GM19468 (cell line): Measurements from ENCODE around the gene OLIG1.

Experiments used
- ATAC-seq: cut with Tn5 transposase; IDR thresholded peaks from one replicate; pipeline ENCODE4 v1.9.1; 2021; ENCODE audit warnings: mild to moderate bottlenecking, moderate library complexity, moderate number of reproducible peaks; ENCODE audit not compliant: unreplicated experiment; ENCODE audit errors: extremely low read depth

Gene OLIG1

DNA sequence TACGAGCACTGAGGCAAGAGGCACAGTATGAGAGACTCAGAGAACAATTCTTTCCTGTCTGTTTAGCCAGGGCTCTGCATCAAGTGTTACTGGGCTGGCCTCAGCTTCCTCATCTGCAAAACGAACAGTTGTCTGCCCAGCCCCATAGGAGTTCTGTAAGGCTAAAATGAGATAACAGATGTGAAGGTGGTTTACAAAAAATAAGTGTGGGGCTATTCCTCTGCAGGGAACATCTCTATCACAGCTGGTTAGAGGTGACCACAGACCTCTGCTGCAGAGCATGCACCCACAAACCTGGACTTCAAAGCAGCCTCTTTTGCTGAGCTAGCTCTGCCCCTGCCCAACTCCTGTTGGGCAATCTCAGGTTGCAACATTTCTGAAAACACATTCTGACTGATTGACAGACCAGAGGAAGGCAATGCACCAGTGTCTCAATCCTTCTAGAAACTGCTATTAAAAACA lies 10.5 kb upstream of the OLIG1 start:
- ATAC-seq = no peak

DNA sequence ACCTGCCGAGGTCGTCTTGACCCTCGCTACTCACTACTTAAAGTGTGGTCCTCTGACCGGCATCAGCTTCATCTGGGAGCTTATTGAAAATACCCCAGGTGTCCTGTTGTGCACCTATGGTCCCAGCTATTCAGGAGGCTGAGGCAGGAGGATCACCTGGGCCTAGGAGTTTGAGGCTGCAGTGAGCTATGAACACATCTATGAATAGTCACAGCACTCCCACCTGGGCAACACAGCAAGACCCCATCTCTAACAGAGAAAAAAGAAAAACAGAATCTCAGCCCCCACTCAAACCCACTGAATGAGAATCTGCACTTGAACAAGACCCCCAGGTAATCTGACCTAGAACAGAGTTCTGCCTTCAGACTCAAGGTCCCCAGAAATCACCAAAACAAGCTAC lies 8.7 kb upstream of the OLIG1 start:
- ATAC-seq = no peak

DNA sequence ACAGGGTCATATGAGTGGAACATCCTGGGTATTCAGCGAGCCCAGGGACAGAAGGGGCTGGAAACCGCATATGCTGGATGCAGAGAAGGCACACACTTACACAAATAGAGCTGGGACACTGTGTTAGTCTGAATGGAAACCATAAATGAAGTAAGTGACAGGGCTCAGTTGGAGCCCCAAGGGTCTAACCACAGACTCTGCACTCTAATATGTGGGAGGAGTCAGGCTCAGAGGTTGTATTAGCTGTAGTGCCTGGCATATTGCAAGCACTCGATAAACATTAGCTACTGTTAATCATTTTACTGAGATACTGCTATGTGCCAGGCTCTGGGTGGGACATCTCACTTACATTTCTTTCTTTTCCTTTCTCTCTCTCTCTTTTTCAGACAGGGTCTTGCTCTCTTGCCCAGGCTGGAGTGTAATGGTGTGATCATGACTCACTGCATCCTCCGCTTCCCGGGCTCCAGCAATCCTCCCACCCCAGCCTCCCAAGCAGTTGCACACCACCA lies 6.5 kb upstream of the OLIG1 start:
- no peak for ATAC-seq

DNA sequence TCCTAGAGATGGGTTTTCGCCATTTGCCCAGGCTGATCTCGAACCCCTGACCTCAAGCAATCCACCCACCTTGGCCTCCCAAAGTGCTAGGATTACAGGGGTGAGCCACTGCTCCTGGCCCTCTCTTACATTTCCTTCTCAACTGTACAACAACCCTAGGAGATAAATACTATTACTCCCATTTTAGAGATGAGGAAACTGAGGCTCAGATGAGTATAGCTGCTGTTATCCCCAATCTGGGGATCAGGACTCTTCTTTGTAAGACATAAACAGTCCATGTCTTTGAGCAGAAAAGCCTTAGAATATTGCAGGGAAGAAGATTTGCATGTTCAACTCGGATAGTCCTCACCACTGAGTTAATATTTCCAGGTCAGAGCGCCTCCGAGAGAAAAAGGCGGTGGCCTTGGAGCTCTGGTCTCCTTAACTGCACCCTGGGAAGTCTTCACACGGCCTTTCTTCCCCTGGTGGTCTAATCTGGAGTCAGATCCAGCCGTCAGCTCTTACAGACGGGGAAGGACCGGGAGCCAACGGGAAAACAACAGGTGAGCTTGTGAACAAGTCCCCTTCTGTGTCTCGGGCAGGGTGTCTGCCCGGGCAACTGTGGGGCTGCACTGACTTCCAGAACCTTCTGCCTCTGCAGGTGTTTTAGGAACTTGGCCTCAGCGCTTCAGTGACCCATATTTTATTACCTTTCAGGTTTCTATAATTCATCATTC lies 5.9 kb upstream of the OLIG1 start:
- ATAC-seq = no peak

DNA sequence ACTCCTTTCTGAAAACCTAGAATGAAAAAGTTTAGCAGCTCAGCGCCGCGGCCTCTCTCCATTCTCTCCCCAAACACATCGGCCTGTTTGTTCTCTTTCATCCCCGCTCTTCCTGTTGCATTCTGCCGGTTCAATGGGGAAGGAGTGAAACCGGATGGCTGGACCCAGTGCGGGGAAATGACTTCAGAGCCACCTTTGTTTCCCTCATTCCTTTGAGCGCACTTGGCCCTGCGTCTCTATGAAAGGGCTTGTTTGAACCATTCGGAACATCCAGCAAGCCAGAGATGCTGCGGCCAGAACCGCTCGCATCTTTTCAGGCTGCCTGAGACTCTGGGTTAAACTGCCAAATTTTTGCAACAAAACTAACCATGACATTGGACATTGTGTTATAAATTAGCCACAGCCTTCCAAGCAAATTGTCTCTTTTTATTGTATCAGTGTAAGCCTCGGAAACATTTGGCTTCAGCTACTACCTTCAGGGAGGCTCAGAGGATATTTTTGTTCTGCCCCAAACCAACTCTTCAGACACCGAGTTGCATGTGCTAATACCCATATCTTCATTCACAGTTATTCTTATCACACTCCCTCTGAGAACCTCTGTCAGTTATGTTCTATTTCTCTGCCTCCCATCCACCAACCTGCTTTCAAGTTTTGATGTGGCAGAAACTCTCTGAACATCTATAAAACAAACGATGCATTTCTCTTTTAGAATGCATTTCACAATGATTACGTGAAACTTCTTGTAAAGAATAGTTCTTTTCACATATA lies 5.1 kb upstream of the OLIG1 start:
- ATAC-seq = no peak

DNA sequence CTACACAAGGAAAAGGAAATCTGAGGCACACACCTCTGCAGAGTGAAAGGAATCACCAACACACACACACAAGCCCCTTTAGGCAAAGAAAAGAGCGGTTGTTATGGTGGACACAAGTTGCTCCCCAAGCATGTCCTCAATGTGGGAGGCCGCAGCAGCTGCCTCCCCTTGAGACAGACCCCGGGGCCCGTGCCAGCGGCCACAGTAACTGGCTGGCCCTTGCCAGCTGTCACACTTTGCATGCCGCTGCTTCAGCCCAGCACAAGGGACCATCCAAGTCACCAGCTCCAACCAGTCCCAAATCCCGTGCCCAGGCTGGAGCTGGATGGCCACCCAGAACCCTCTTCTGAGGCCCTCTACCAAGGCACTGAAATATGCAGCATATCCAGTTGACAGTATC lies 2.9 kb upstream of the OLIG1 start:
- ATAC-seq = no peak

DNA sequence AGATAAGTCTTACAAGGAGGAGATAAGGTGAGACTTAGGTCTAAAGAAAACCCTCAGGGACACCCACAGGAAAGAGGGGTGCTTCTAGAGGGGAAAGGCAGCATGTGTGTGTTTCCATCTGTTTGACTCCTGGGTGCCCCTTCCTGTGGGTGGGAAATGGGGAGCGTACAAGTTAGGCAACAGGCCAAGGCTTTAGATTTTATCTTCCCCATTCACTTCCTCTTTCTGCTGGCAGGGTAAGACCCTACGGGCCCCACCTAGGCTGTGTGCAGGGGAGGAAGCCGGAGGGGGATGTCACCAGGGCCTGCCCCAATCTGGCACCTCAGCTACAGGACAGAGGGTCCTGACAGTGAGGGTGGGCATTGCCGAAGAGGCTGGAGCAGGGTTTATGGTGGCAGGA lies 2.5 kb upstream of the OLIG1 start:
- ATAC-seq = no peak

DNA sequence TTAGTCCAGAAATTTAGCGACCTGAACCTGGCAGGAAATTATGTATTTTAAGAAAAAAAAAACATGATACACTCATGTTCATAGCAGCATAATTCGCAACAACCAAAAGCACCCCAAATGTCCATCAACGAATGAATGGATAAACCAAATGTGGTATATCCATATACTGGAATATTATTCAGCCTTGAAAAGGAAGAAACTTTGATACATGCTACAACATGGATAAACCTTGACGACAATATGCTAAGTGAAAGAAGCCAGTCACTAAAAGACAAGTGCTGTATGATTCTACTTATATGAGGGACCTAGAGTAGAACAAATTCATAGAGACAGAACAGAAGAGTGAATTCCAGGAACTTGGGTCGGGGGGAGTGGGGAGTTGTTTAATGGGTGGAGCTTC lies 698 bp upstream of the OLIG1 start:
- no peak for ATAC-seq

DNA sequence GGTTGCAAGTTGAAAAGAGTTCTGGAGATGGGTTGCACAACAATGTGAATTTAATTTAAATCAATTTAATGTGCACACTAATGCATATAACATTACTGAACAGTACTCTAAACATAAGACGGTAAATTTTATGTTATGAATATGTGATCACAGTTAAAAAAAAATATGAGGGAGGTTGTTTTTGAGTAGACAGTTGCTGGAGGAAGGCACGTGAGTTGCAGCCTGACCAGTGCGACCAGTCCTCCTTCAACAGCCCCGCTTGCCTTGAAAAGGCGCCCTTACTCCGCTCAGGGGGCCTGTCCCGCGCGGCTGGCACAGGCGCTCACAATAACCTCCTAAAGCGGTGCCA lies 322 bp upstream of the OLIG1 start:
- ATAC-seq = no peak

DNA sequence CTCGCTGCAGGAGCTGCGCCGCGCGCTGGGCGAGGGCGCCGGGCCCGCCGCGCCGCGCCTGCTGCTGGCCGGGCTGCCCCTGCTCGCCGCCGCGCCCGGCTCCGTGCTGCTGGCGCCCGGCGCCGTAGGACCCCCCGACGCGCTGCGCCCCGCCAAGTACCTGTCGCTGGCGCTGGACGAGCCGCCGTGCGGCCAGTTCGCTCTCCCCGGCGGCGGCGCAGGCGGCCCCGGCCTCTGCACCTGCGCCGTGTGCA lies 730 bp downstream of the OLIG1 start:
- no peak for ATAC-seq

DNA sequence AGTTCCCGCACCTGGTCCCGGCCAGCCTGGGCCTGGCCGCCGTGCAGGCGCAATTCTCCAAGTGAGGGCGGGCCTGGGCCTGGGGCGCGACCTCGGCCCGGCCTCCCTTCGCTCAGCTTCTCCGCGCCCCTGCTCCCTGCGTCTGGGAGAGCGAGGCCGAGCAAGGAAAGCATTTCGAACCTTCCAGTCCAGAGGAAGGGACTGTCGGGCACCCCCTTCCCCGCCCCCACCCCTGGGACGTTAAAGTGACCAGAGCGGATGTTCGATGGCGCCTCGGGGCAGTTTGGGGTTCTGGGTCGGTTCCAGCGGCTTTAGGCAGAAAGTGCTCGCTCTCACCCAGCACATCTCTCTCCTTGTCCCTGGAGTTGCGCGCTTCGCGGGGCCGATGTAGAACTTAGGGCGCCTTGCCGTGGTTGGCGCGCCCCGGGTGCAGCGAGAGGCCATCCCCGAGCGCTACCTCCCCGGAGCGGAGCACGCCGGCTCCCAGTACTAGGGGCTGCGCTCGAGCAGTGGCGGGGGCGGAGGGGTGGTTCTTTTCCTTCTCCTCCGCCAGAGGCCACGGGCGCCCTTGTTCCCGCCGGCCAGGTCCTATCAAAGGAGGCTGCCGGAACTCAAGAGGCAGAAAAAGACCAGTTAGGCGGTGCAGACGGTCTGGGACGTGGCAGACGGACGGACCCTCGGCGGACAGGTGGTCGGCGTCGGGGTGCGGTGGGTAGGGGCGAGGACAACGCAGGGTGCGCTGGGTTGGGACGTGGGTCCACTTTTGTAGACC lies 1.2 kb downstream of the OLIG1 start:
- ATAC-seq = no peak

DNA sequence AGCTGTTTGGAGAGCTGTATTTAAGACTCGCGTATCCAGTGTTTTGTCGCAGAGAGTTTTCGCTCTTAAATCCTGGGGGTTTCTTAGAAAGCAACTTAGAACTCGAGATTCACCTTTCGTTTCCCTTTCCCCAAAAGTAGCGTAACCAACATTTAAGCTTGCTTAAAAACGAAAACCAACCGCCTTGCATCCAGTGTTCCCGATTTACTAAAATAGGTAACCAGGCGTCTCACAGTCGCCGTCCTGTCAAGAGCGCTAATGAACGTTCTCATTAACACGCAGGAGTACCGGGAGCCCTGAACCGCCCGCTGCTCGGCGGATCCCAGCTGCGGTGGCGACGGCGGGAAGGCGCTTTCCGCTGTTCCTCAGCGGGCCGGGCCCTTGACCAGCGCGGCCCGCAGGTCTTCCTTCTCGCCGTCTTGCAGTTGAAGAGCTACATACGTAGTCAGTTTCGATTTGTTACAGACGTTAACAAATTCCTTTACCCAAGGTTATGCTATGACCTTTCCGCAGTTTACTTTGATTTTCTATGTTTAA lies 1.9 kb downstream of the OLIG1 start:
- ATAC-seq = no peak

DNA sequence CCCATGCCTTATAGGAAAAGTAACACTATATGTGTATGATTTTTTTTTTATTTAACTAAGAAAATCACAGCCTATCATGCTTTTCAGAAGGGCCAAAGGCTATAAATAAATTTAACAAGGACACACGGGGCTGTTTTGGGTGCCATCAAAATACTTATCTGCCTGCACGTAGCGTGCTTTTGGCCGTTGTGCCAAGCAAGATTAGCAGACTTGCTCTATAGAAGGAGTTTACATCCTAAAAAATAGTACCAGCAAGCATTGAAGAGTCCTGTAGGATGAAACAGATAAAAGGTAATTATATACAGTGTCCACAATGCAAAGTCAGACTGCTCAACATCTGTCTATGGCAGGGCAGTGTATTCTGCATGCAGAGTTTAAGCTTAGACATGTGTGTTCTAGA lies 3.7 kb downstream of the OLIG1 start:
- no peak for ATAC-seq

DNA sequence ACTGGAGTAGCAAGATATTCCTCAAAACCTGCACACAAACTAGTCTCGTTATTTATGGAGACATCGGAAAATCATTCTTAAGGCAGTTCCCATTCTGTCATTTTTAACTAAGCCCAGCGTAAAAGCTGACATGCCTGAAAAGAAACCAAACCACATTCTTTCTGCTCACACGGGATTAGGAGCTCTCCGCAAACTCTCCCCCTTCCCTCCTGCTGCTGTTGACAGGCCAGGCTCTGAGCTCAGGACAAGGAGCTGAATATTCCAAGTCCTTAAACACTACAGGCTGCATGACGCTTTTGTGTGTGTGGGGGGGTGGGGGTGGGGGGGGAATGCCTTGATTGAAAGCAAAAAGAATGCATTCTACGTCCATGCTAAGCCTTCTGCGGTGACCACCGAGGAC lies 5.2 kb downstream of the OLIG1 start:
- no peak for ATAC-seq

DNA sequence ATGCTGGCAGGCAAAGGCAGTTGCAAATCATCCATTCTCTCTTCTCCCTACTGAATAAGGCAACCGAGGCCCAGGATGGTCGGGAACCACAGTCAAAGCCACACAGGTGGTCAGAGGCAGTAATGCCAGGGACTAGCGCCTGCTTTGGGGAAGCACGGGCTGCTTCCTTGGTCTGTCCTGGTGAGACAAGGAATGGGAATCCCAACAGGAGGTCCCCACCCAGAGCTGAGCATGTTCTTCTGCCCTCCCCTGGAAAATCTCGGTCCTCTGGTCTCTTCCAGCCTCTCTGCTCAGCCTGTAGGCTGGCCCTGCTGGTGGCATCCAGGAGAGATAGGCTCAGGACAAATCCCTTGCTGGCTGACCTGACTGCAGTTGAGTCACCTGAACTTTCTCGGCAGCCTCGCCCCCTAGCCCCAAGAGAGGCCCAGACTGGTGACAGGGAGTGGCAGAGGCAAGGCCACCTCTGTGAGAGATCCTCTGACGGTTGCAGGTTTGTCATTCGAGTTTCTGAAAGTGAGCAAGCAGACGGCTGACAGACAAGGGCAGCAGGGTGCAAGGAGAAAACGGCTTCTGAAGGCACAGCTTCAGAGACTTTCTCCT lies 5.8 kb downstream of the OLIG1 start:
- ATAC-seq = no peak

DNA sequence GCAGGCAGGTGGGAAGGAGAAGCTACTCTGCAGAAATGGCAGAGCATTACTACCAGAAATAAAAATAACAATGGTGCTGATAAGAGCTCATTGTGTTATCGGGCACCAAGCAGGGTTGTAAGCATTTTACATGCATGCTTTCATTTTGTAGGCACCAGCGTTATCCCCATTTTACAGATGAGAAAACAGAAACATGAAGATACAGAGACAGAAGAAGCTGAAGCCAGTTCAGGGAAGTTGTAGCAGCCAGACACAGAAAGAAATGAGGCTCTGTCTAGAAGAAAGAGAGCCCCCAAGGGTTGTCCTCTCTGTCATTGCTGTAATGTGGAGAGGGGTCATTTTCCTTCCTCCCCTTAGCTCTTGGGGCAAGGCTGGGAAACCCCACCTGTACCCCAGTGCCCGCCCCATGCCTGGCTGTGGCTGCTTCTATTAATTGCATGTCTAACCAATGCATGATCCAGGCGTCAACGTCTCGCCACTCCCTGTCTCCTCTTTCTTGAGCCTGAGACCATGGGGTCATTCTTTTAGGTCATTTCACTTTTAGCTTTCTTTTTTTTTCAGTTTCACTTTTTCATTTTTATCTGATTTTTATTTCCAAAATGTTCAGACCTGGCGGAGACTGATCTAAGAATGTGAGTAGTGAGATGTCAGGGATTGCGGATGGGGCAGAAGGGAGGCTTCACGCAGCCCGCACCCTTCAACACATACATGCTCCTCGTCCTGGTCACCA lies 6.8 kb downstream of the OLIG1 start:
- ATAC-seq = no peak

DNA sequence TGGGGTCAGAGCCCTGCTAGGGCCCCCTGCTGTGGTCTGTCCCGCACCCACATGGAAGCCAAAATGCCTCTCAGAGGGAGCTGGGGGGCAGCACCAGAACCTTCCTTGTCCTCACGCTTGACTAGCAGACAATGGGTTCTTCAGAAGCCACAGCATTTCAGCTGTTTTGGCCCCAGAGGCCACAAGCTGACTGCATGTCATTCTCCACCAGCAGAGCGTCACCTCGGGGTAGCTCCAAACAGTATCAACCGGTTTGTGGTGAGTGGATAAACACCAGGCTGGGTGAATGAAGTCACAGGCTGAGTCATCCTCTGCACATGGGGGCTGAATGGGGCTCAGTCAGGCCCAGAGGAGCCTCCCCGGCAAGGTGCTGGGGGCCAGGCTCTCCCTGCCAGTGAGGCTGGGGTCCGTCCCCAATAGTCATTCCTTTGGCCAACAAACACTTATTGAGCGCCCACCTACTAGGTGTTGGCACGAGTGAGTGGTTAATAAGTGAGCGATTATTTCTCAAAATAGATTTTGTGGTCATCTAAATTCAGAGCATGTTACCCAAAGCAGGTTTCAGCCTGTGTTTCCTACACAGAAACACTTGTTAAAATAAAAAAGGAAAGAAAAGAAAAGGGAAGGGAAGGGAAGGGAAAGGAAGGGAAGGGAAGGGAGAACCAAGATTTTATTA lies 9.1 kb downstream of the OLIG1 start:
- ATAC-seq = peak; percentile 98

DNA sequence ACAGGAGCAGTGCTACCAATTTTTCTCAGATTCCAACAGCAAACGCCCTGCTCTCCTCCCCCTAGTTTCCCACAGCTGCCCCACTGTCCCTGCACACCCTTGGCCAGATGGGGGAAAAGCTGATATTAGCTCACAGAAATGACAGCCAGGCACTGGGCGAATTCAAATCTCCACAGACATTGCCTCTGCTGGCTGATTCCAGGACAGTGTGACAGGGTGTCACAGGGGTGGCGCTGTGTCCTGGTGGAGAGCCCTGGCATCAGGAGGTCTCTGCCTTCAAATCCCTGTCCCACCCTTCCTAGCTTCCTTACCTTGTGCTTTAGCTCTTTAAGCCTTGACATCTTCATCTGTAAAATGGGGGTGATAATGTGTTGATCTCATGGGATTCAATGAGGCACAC lies 10.4 kb downstream of the OLIG1 start:
- ATAC-seq = no peak

DNA sequence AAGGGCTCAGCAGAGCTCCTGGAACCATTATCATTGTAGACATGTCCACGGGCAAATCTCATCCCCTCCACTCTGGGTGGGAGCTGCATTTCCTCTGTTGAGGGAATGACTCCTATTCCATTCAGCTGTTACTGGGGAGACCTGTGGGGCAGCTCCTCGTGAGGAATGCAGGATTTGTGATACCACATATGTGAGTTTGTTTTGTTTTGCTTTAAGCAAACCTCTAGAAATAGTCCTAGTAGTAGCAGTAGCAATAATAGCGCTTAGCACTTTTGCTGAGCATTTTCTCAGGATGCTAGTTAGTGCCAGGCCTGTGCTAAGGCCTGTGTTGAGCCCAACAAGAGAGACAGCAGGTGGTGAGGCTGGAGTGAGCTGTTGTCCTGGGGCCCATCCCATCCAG lies 10.8 kb downstream of the OLIG1 start:
- ATAC-seq = no peak
